Panc1 (cell line): ENCODE measurements around the gene GPATCH3. TPM values are rescaled to one million over a fixed set of nuclear protein-coding genes. Genes with fewer than 3 reads are reported as not detected.

Experiments used
- ATAC-seq: fragments of 200-7000 bp; cut with Tn5 transposase; 2 replicates; pipeline ENCODE4 v1.9.1; 2020; ENCODE audit warnings: mild to moderate bottlenecking, moderate library complexity
- BruUV-seq: library from RNA; stranded (reverse); fragments of 400-500 nt; replicated peaks from 2 replicates; lab custom pipeline; 2021; lab: Mats Ljungman, UMichigan
- CTCF ChIA-PET: fragments of 300-600 bp; sonication (Branson Sonifier 250); formaldehyde crosslinking; loops from one replicate; lab custom pipeline; 2022; ENCODE audit warnings: antibody characterized with exemption; lab: Charles Lee
- POLR2A ChIA-PET: fragments of 300-600 bp; sonication (Branson Sonifier 250); formaldehyde crosslinking; loops from one replicate; lab custom pipeline; 2022; ENCODE audit warnings: antibody characterized with exemption; lab: Charles Lee
- DNase-seq: peaks from one replicate; pipeline ENCODE4 v3.0.0-alpha.2; 2010; ENCODE audit warnings: low read depth, low spot score
- H3K27ac ChIP-seq: 2 replicates; pipeline ENCODE4 v1.5.1; 2011; ENCODE audit warnings: mild to moderate bottlenecking, low read length, inconsistent platforms
- H3K27me3 ChIP-seq: fragments of 200-500 bp; sonication (Bioruptor generic); 2 replicates; pipeline ENCODE4 v1.6.0; 2014; ENCODE audit warnings: low read length, inconsistent platforms; ENCODE audit not compliant: control insufficient read depth, insufficient read depth
- H3K36me3 ChIP-seq: fragments of 200-500 bp; sonication (Bioruptor generic); 2 replicates; pipeline ENCODE4 v1.5.1; 2014; ENCODE audit warnings: inconsistent platforms, mild to moderate bottlenecking, low read length, moderate library complexity; ENCODE audit not compliant: control insufficient read depth, insufficient read depth
- H3K4me1 ChIP-seq: 2 replicates; pipeline ENCODE4 v1.5.1; 2011; ENCODE audit warnings: inconsistent platforms, mild to moderate bottlenecking, low read length, moderate library complexity; ENCODE audit not compliant: control insufficient read depth, insufficient read depth
- H3K4me3 ChIP-seq, 2 experiments: 2 replicates each; pipeline ENCODE4 v1.5.1; 2011 to 2012; ENCODE audit warnings: low read depth in 2 of 2, low read length in 2 of 2, mild to moderate bottlenecking in 2 of 2, inconsistent platforms in 1 of 2, moderate library complexity in 1 of 2
- H3K9me3 ChIP-seq: fragments of 200-500 bp; sonication (Bioruptor generic); 2 replicates; pipeline ENCODE4 v1.5.1; 2014; ENCODE audit warnings: low read depth, mild to moderate bottlenecking, inconsistent platforms, low read length, moderate library complexity; ENCODE audit not compliant: control insufficient read depth, insufficient read depth
- POLR2AphosphoS5 ChIP-seq: IDR thresholded peaks from 2 replicates; pipeline ENCODE4 v1.6.1; 2012; ENCODE audit warnings: mild to moderate bottlenecking, low read depth, low read length, moderate library complexity
- SIN3A ChIP-seq: IDR thresholded peaks from 2 replicates; pipeline ENCODE4 v1.6.1; 2012; ENCODE audit warnings: low read depth, mild to moderate bottlenecking, low read length, moderate library complexity, borderline replicate concordance; ENCODE audit not compliant: insufficient read depth
- TCF7L2 ChIP-seq: IDR thresholded peaks from 2 replicates; pipeline ENCODE4 v1.6.1; 2011; ENCODE audit warnings: mild to moderate bottlenecking, low read depth, low read length, inconsistent platforms
- in situ Hi-C: cut with HindIII; loops from 2 replicates; pipeline ENCODE4 v1.10.0; 2016; ENCODE audit warnings: low sequenced_read_pairs, low pct_unique_long_range_greater_than_20kb
- intact Hi-C: fragments of 100-400 bp; cut with micrococcal nuclease; formaldehyde crosslinking; loops from one replicate; pipeline ENCODE4 v1.10.0; 2022; ENCODE audit not compliant: unreplicated experiment
- total RNA-seq: library from RNA; stranded (reverse); gene quantifications from one replicate; pipeline ENCODE4 v1.2.1, GENCODE V29; 2021; ENCODE audit not compliant: unreplicated experiment
- TF ChIP-seq, protein P1 (sequence below), 2 experiments: IDR thresholded peaks; 2 replicates each; pipeline ENCODE4 v1.6.1; 2011 to 2012; ENCODE audit warnings: low read depth in 2 of 2, control low read depth in 1 of 2, low read length in 1 of 2, mild to moderate bottlenecking in 1 of 2, moderate library complexity in 1 of 2; ENCODE audit not compliant: insufficient read depth in 1 of 2
- TF ChIP-seq, protein P2 (sequence below): fragments of 450-650 bp; IDR thresholded peaks from 2 replicates; pipeline ENCODE4 v1.5.1; 2017; ENCODE audit warnings: mild to moderate bottlenecking

GPATCH3 gene
- total RNA-seq, 1 experiment from 2014 or later: 29.7 TPM

DNA sequence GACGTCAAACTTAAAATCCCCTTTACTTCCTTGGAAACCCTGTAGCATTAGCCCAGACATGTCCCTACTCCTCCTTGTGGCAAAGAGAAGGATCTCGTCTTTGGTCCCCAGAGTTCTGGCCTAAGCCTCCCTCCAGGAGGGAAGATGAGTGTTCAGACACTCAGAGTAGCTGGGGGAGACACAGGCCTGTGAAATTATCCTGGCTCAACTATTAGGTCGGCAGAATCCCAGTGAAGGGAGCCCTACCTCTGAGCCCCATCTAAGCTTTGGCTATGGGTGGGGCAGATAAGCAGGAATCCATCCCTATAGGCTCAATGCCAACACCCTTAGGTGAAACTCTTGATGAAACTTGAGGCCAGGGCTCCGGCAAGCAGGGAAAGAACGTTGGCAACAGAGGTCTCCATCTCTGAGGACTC lies 39.0 kb downstream of the GPATCH3 start:
- ATAC-seq (no peak), DNase-seq (no peak)
- peaks cover 18% of the 10 kb centered on the region for H3K4me1 ChIP-seq
- ChIA-PET POLR2A (no interaction called here), CTCF (no interaction called here)
- no peak for TF ChIP-seq TCF7L2
- TF ChIP-seq SIN3A: no peak
- no peak for TF ChIP-seq POLR2AphosphoS5
- TF ChIP-seq, protein P1, sequence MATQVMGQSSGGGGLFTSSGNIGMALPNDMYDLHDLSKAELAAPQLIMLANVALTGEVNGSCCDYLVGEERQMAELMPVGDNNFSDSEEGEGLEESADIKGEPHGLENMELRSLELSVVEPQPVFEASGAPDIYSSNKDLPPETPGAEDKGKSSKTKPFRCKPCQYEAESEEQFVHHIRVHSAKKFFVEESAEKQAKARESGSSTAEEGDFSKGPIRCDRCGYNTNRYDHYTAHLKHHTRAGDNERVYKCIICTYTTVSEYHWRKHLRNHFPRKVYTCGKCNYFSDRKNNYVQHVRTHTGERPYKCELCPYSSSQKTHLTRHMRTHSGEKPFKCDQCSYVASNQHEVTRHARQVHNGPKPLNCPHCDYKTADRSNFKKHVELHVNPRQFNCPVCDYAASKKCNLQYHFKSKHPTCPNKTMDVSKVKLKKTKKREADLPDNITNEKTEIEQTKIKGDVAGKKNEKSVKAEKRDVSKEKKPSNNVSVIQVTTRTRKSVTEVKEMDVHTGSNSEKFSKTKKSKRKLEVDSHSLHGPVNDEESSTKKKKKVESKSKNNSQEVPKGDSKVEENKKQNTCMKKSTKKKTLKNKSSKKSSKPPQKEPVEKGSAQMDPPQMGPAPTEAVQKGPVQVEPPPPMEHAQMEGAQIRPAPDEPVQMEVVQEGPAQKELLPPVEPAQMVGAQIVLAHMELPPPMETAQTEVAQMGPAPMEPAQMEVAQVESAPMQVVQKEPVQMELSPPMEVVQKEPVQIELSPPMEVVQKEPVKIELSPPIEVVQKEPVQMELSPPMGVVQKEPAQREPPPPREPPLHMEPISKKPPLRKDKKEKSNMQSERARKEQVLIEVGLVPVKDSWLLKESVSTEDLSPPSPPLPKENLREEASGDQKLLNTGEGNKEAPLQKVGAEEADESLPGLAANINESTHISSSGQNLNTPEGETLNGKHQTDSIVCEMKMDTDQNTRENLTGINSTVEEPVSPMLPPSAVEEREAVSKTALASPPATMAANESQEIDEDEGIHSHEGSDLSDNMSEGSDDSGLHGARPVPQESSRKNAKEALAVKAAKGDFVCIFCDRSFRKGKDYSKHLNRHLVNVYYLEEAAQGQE (IDR thresholded peaks at IDR 0.05; ENCODE audit: insufficient read depth in 1 of 2, low read depth in 2 of 2, low read length in 1 of 2): no peak
- TF ChIP-seq, protein P2, sequence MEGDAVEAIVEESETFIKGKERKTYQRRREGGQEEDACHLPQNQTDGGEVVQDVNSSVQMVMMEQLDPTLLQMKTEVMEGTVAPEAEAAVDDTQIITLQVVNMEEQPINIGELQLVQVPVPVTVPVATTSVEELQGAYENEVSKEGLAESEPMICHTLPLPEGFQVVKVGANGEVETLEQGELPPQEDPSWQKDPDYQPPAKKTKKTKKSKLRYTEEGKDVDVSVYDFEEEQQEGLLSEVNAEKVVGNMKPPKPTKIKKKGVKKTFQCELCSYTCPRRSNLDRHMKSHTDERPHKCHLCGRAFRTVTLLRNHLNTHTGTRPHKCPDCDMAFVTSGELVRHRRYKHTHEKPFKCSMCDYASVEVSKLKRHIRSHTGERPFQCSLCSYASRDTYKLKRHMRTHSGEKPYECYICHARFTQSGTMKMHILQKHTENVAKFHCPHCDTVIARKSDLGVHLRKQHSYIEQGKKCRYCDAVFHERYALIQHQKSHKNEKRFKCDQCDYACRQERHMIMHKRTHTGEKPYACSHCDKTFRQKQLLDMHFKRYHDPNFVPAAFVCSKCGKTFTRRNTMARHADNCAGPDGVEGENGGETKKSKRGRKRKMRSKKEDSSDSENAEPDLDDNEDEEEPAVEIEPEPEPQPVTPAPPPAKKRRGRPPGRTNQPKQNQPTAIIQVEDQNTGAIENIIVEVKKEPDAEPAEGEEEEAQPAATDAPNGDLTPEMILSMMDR: peak; percentile 68
- no TSS peak for BruUV-seq
- H3K9me3 ChIP-seq: no peaks in the 10 kb centered on the region
- in situ Hi-C loops: no loop called here
- no peaks in the 10 kb centered on the region for H3K27me3 ChIP-seq
- intact Hi-C loops: no loop called here
- no peak overlapping the region for H3K4me3 ChIP-seq
- H3K36me3 ChIP-seq: no peaks in the 10 kb centered on the region; the same call in 1 of the 2 replicates
- peak overlapping the region; percentile 94 for H3K27ac ChIP-seq

DNA sequence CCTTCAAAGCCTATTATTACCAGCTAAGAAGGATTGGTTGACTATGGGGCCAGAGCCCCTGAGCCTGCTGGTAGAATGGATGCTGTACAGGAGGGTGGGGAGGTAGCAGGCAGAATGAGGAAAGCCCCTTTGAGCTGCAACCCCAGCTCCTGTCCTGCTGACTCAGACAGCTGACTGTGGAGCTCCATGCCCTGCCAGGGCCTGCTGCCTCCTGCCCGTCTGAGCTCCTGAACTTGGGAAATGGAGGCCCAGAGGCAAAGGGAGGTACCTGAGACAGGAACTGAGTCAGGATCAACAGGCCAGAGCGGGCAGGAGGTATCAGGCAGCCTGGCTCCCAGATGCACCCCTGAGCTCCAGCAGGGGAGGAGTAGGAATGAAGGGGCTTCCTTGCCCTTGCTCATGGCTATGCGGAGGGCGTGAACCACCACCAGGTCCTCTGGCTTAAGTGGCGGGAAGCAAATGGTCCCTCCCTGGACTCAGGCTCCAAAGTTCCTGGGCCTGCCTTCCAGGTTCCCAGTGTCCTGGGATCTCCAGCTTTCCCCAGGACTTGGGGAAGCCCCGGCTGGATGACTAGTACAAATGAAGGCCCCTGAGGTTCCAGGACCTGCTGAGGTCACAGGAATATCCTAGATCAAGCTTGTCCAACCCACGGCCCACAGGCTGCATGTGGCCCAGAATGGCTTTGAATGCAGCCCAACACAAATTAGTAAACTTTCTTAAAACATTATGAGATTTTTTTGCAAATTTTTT lies 41.2 kb downstream of the GPATCH3 start:
- intact Hi-C loops: no loop called here
- Histone ChIP-seq H3K27me3 (no peaks in the 10 kb centered on the region), H3K36me3 (no peaks in the 10 kb centered on the region; the same call in 1 of the 2 replicates), H3K4me1 (peaks cover 18% of the 10 kb centered on the region), H3K9me3 (no peaks in the 10 kb centered on the region), H3K27ac (no peak overlapping the region), H3K4me3 (no peak overlapping the region)
- POLR2A ChIA-PET: interaction anchor here (0.5 to 0.6 kb wide), 2 partner anchors 42 to 65 kb away, joined by 3 to 5 read pairs; no protein-coding TSS in a partner anchor
- CTCF ChIA-PET: no interaction called here
- ATAC-seq (no peak), DNase-seq (no peak)
- BruUV-seq: no TSS peak
- TF ChIP-seq, protein P2: no peak
- TF ChIP-seq TCF7L2 (no peak), SIN3A (no peak), POLR2AphosphoS5 (no peak)
- TF ChIP-seq, protein P1 (IDR thresholded peaks at IDR 0.05; ENCODE audit: insufficient read depth in 1 of 2, low read depth in 2 of 2, low read length in 1 of 2): no peak
- in situ Hi-C loops: no loop called here
